Measurements from ENCODE around the gene BDKRB2. TPM values are rescaled to one million over a fixed set of nuclear protein-coding genes. Genes with fewer than 3 reads are reported as not detected.

Gene BDKRB2
- total and polyA plus RNA-seq, 2 experiments from 2014 or later, result 0.14 to 0.21 TPM

DNA sequence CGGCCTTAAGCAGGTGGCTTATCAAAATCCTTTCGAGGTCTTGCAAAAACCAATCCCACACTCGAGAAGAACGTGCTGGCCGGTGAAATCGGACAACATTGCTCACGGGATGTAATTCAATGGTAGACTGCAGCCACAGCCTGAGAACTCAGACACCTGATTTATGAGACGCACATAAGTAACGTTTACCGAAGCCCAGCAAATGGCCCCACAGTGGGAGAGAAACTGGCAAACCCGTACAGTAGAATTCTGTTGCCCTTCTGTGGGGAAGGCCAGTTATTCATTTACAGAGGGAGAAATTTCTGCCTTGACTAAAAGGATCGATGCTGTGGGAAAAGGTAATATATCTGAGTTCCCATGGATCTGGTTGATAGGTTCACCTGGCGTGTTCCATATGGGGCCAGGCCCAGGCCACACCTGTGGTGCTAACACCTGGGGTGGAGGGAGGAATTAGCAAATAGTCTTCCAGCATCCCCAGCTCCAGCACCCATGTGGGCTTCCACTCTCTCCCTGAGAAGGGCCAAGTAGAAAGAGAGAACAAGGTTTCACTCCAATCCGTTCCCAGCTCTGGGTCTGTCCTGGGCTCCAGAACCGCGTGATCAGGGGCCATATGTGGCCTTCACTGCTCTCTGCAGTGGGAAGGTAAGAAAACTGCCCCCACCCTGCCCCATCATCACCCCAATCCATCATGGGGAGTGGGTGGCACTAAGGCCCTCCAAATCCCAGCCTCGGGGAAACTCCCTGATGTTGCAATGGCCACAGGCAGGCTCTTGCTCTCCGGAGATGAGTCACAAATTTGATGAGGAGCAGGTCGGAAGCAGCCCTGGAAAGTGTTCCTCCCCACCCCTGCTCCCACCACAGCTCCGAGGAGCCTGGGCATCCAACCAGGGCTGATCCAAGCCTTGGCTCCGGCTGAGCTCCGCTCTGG, 64.1 kb downstream of the BDKRB2 start:
- Histone ChIP-seq H3K4me1 (ENCODE audit: insufficient read depth) (no peaks in the 10 kb centered on the region), H4K20me1 (replicated peaks; ENCODE audit: insufficient read depth) (no peaks in the 10 kb centered on the region), H3K9me2 (ENCODE audit: insufficient read depth) (peaks cover 3% of the 10 kb centered on the region; the same call in 1 of the 2 replicates), H3K4me2 (no peak overlapping the region), H3K27ac (ENCODE audit: low read depth) (no peak overlapping the region), H3K4me3 (no peak overlapping the region), H2AFZ (no peak overlapping the region; the same call in 1 of the 2 replicates), H3K27me3 (ENCODE audit: insufficient read depth) (no peaks in the 10 kb centered on the region), H3K79me2 (replicated peaks; ENCODE audit: insufficient read depth) (no peaks in the 10 kb centered on the region), H3F3A (replicated peaks; ENCODE audit: low read depth) (no peaks in the 10 kb centered on the region), H3K36me3 (ENCODE audit: insufficient read depth) (no peaks in the 10 kb centered on the region)
- peak overlapping the region; percentile 31; the same call in 1 of the 2 replicates for H3K27ac Mint-ChIP-seq
- H3K27me3 Mint-ChIP-seq (ENCODE audit: insufficient read depth, low read depth, poor library complexity), result peaks cover 16% of the 10 kb centered on the region
- H3K9me3 Mint-ChIP-seq, result peaks cover 25% of the 10 kb centered on the region
- H3K4me3 Mint-ChIP-seq, result no peak overlapping the region
- H3K36me3 Mint-ChIP-seq (ENCODE audit: low read depth), result peaks cover 10% of the 10 kb centered on the region; the same call in 2 of the 3 replicates
- DNase-seq (ENCODE audit: low spot score), result no peak
- no peaks in the 10 kb centered on the region for H3K4me1 Mint-ChIP-seq
- no peak for TF ChIP-seq ZNF331 (CRISPR knock-in tag; IDR thresholded peaks at IDR 0.05; ENCODE audit: low read depth)
- no peak for TF ChIP-seq NANOG (IDR thresholded peaks at IDR 0.05; ENCODE audit: borderline replicate concordance)
- no peak for TF ChIP-seq STAT1 (IDR thresholded peaks at IDR 0.05; ENCODE audit: unreplicated experiment)
- TF ChIP-seq CREB1 (CRISPR knock-in tag; IDR thresholded peaks at IDR 0.05; ENCODE audit: low read depth), result no peak
- TF ChIP-seq POLR2AphosphoS5 (IDR thresholded peaks at IDR 0.05; ENCODE audit: low read depth), result no peak
- TF ChIP-seq EZH2phosphoT487 (IDR thresholded peaks at IDR 0.05; ENCODE audit: unreplicated experiment), result no peak
- TF ChIP-seq, protein P1, sequence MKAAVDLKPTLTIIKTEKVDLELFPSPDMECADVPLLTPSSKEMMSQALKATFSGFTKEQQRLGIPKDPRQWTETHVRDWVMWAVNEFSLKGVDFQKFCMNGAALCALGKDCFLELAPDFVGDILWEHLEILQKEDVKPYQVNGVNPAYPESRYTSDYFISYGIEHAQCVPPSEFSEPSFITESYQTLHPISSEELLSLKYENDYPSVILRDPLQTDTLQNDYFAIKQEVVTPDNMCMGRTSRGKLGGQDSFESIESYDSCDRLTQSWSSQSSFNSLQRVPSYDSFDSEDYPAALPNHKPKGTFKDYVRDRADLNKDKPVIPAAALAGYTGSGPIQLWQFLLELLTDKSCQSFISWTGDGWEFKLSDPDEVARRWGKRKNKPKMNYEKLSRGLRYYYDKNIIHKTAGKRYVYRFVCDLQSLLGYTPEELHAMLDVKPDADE (IDR thresholded peaks at IDR 0.05), result no peak
- TF ChIP-seq, protein P2, sequence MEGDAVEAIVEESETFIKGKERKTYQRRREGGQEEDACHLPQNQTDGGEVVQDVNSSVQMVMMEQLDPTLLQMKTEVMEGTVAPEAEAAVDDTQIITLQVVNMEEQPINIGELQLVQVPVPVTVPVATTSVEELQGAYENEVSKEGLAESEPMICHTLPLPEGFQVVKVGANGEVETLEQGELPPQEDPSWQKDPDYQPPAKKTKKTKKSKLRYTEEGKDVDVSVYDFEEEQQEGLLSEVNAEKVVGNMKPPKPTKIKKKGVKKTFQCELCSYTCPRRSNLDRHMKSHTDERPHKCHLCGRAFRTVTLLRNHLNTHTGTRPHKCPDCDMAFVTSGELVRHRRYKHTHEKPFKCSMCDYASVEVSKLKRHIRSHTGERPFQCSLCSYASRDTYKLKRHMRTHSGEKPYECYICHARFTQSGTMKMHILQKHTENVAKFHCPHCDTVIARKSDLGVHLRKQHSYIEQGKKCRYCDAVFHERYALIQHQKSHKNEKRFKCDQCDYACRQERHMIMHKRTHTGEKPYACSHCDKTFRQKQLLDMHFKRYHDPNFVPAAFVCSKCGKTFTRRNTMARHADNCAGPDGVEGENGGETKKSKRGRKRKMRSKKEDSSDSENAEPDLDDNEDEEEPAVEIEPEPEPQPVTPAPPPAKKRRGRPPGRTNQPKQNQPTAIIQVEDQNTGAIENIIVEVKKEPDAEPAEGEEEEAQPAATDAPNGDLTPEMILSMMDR (conservative IDR thresholded peaks at IDR 0.05; ENCODE audit: low read depth in 2 of 2), result no peak
- TF ChIP-seq EZH2 (IDR thresholded peaks at IDR 0.05; ENCODE audit: low read depth, unreplicated experiment), result no peak
- no peak for TF ChIP-seq ZNF114 (CRISPR knock-in tag; IDR thresholded peaks at IDR 0.05)
- TF ChIP-seq, protein P3, sequence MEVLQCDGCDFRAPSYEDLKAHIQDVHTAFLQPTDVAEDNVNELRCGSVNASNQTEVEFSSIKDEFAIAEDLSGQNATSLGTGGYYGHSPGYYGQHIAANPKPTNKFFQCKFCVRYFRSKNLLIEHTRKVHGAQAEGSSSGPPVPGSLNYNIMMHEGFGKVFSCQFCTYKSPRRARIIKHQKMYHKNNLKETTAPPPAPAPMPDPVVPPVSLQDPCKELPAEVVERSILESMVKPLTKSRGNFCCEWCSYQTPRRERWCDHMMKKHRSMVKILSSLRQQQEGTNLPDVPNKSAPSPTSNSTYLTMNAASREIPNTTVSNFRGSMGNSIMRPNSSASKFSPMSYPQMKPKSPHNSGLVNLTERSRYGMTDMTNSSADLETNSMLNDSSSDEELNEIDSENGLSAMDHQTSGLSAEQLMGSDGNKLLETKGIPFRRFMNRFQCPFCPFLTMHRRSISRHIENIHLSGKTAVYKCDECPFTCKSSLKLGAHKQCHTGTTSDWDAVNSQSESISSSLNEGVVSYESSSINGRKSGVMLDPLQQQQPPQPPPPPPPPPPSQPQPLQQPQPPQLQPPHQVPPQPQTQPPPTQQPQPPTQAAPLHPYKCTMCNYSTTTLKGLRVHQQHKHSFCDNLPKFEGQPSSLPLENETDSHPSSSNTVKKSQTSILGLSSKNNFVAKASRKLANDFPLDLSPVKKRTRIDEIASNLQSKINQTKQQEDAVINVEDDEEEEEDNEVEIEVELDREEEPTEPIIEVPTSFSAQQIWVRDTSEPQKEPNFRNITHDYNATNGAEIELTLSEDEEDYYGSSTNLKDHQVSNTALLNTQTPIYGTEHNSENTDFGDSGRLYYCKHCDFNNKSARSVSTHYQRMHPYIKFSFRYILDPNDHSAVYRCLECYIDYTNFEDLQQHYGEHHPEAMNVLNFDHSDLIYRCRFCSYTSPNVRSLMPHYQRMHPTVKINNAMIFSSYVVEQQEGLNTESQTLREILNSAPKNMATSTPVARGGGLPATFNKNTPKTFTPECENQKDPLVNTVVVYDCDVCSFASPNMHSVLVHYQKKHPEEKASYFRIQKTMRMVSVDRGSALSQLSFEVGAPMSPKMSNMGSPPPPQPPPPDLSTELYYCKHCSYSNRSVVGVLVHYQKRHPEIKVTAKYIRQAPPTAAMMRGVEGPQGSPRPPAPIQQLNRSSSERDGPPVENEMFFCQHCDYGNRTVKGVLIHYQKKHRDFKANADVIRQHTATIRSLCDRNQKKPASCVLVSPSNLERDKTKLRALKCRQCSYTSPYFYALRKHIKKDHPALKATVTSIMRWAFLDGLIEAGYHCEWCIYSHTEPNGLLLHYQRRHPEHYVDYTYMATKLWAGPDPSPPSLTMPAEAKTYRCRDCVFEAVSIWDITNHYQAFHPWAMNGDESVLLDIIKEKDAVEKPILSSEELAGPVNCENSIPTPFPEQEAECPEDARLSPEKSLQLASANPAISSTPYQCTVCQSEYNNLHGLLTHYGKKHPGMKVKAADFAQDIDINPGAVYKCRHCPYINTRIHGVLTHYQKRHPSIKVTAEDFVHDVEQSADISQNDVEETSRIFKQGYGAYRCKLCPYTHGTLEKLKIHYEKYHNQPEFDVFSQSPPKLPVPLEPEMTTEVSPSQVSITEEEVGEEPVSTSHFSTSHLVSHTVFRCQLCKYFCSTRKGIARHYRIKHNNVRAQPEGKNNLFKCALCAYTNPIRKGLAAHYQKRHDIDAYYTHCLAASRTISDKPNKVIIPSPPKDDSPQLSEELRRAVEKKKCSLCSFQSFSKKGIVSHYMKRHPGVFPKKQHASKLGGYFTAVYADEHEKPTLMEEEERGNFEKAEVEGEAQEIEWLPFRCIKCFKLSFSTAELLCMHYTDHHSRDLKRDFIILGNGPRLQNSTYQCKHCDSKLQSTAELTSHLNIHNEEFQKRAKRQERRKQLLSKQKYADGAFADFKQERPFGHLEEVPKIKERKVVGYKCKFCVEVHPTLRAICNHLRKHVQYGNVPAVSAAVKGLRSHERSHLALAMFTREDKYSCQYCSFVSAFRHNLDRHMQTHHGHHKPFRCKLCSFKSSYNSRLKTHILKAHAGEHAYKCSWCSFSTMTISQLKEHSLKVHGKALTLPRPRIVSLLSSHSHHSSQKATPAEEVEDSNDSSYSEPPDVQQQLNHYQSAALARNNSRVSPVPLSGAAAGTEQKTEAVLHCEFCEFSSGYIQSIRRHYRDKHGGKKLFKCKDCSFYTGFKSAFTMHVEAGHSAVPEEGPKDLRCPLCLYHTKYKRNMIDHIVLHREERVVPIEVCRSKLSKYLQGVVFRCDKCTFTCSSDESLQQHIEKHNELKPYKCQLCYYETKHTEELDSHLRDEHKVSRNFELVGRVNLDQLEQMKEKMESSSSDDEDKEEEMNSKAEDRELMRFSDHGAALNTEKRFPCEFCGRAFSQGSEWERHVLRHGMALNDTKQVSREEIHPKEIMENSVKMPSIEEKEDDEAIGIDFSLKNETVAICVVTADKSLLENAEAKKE (CRISPR knock-in tag; IDR thresholded peaks at IDR 0.05), result no peak
- no peak for TF ChIP-seq JUNB (IDR thresholded peaks at IDR 0.05; ENCODE audit: unreplicated experiment)
- no peak for TF ChIP-seq REST (IDR thresholded peaks at IDR 0.05; ENCODE audit: unreplicated experiment)
- no peak for ATAC-seq

All from GM23338 (cell line).